ENCODE results near the gene BRD3. TPM values are rescaled to one million over a fixed set of nuclear protein-coding genes. Genes with fewer than 3 reads are reported as not detected.

Gene BRD3
- total RNA-seq, 2 experiments from 2014 or later: 32.3 to 34.0 TPM

- Mint-ChIP-seq H3K4me1 (peaks cover 4% of the 10 kb centered on the region), H3K36me3 (no peaks in the 10 kb centered on the region), H3K9me3 (no peaks in the 10 kb centered on the region), H3K4me3 (no peak overlapping the region), H3K27ac (no peak overlapping the region), H3K27me3 (no peaks in the 10 kb centered on the region)
- no peak for DNase-seq
Measured at GRCh38 chr9:134052491-134052890, 15.3 kb downstream of the BRD3 start.

DNA sequence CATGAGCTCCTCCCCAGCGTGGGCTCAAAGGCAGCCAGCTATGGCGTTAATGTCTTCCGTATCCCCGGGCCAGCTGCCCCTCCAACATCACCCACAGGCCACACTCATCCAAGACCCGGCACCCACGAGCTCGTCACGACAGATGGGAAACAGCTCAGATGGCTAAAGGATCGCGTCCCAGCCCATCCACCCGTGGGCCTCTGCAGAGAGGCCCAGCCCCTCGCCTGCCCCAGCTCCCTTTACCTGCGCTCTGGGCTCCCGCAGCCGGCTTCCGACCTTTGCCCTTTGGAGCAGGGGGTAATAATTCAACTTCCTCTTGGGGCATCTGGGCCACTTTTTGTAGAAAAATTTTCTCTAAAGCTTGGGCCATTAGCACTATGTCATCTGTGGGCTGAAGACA, 16.5 kb downstream of the BRD3 start:
- DNase-seq: no peak
- no peaks in the 10 kb centered on the region for H3K36me3 Mint-ChIP-seq
- no peak overlapping the region for H3K4me3 Mint-ChIP-seq
- H3K4me1 Mint-ChIP-seq: no peaks in the 10 kb centered on the region
- H3K27me3 Mint-ChIP-seq: no peaks in the 10 kb centered on the region
- no peak overlapping the region for H3K27ac Mint-ChIP-seq
- no peaks in the 10 kb centered on the region for H3K9me3 Mint-ChIP-seq

- no peaks in the 10 kb centered on the region for H3K4me1 Mint-ChIP-seq
- H3K9me3 Mint-ChIP-seq: no peaks in the 10 kb centered on the region
- H3K36me3 Mint-ChIP-seq: no peaks in the 10 kb centered on the region
- H3K4me3 Mint-ChIP-seq: no peak overlapping the region
- no peaks in the 10 kb centered on the region for H3K27me3 Mint-ChIP-seq
- DNase-seq: no peak
- no peak overlapping the region for H3K27ac Mint-ChIP-seq
Measured at GRCh38 chr9:134050726-134051125, 17.1 kb downstream of the BRD3 start.

- H3K27ac Mint-ChIP-seq: no peak overlapping the region
- H3K27me3 Mint-ChIP-seq: no peaks in the 10 kb centered on the region
- H3K36me3 Mint-ChIP-seq: no peaks in the 10 kb centered on the region
- no peak for DNase-seq
- H3K4me3 Mint-ChIP-seq: no peak overlapping the region
- H3K4me1 Mint-ChIP-seq: no peaks in the 10 kb centered on the region
- H3K9me3 Mint-ChIP-seq: no peaks in the 10 kb centered on the region
Measured at GRCh38 chr9:134049772-134050588, 17.8 kb downstream of the BRD3 start.

- Mint-ChIP-seq H3K4me1 (no peaks in the 10 kb centered on the region), H3K27me3 (no peaks in the 10 kb centered on the region), H3K36me3 (no peaks in the 10 kb centered on the region), H3K9me3 (no peaks in the 10 kb centered on the region), H3K27ac (no peak overlapping the region), H3K4me3 (no peak overlapping the region)
- no peak for DNase-seq
Measured at GRCh38 chr9:134049236-134049635, 18.6 kb downstream of the BRD3 start.

DNA sequence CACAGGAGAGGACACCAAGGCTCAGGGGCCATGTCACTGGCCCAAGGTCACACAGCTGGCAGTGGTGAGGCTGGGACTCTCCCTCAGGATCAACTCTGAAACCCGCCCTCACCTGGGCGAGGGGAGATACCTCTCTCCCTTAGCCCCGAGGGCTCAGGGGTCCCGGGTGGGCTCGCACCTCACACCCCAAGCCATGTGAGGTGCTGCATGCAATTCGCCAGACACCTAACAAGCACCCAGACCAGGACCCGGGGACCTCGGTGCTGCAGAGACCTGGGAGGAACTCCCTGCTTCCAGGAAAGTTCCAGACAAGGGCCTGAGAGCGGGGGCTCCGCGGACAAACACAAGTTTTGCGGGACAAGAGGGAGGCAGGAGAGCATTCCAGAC, 19.3 kb downstream of the BRD3 start:
- Mint-ChIP-seq H3K4me1 (no peaks in the 10 kb centered on the region), H3K36me3 (no peaks in the 10 kb centered on the region), H3K27ac (no peak overlapping the region), H3K27me3 (no peaks in the 10 kb centered on the region), H3K9me3 (no peaks in the 10 kb centered on the region), H3K4me3 (no peak overlapping the region)
- no peak for DNase-seq

- DNase-seq: no peak
- no peaks in the 10 kb centered on the region for H3K36me3 Mint-ChIP-seq
- no peaks in the 10 kb centered on the region for H3K27me3 Mint-ChIP-seq
- H3K27ac Mint-ChIP-seq: no peak overlapping the region
- no peaks in the 10 kb centered on the region for H3K4me1 Mint-ChIP-seq
- no peak overlapping the region for H3K4me3 Mint-ChIP-seq
- H3K9me3 Mint-ChIP-seq: no peaks in the 10 kb centered on the region
Measured at GRCh38 chr9:134047868-134048581, 19.8 kb downstream of the BRD3 start.

DNA sequence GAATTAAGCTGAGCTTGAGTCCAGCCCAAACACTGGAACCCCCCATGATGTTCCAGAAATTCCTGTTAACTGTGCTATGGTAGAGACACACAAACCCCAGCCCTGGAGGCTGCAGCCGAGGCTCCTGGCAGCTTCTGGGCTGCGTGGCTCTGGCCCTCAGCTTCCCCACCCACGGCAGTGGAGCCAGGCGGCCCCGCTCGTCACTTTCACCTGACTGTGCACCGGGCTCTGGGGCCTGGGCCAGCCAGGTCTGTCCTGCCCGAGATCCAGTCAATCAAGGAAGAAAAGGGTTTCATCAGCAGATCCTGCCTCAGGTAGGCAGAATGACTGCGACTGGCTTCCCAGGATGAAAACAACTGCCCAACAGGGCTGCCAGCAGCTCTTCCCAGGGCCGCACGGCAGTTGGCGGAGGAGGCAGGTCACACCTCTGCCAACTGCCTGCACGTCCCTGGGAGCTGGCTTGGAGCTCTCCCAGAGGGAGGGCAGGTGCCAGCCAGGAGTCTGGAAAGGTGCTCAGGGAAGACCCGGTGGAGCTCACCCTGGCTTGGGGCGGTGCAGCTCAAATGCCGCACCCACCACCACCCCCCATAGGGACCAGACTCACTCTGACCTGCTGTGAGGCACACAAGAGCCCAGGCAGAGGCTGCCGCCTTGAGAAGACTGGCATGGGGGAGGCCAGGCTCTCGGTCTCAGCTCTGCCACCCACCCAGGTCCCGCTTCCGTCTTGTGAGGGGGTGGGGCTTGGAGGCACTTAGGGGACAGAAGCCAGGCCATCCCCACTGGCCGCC, 20.7 kb downstream of the BRD3 start:
- no peak overlapping the region for H3K27ac Mint-ChIP-seq

DNA sequence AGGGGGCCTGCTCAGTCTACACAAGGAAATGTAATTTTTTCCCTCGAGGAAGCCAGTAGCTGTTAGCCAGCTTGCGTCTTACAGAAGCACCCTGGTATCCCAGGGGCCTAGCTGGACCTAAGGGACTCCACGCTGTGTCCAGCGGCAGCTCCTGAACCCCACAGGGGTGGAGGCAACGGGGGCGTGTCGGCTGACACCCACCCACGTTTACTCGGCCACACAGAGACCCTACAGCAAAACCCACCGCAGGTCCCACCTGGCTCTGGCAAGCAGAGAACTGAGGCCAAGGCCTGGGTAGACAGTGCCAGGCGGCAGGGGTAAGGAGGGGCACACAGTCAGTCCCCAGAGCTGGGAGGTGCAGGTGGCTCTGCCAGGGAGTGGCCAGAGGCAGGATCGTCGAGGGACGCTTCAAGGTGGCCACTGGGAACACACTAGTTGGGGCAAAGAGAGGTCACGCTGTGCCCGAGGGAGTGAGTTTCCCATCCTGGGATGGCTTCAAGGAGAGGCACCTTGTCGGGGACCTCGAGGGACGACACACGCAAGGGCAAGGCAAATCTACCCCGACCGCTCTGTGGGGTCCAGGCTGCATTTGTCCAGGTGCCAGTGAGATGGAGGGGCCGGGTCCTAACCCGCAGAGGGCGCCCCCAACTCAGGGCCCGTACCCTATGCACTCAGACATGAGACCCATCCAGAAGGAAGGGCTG, 21.8 kb downstream of the BRD3 start:
- no peaks in the 10 kb centered on the region for H3K4me1 Mint-ChIP-seq
- no peak for DNase-seq
- H3K4me3 Mint-ChIP-seq: no peak overlapping the region
- no peaks in the 10 kb centered on the region for H3K9me3 Mint-ChIP-seq
- no peak overlapping the region for H3K27ac Mint-ChIP-seq
- H3K27me3 Mint-ChIP-seq: no peaks in the 10 kb centered on the region
- H3K36me3 Mint-ChIP-seq: peaks cover 1% of the 10 kb centered on the region

More for the DNA sequence above, 20.7 kb downstream of the BRD3 start:
- Mint-ChIP-seq H3K4me1 (no peaks in the 10 kb centered on the region), H3K27me3 (no peaks in the 10 kb centered on the region), H3K36me3 (no peaks in the 10 kb centered on the region), H3K4me3 (no peak overlapping the region), H3K9me3 (no peaks in the 10 kb centered on the region)
- DNase-seq: no peak

DNA sequence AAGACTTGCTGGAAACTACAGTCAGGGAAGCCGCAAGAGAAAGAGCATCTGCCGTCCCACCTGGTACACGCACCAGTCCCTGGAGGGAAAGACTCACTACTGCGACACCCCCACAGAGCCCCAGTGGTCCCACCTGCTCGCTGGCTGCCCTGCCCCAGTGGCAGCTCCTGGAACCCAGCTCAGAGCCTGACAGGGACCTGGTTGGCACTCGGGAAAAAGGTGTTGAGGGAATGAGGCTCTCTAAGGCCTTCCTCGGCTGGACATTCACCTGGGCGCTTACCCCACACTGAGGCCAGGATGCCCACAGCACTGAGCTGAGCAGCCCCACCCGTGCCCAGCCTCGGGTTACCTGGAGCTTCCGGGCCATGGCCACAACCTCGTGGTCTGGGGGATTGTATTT, 22.9 kb downstream of the BRD3 start:
- no peaks in the 10 kb centered on the region for H3K9me3 Mint-ChIP-seq
- no peak overlapping the region for H3K27ac Mint-ChIP-seq
- no peaks in the 10 kb centered on the region for H3K27me3 Mint-ChIP-seq
- peaks cover 12% of the 10 kb centered on the region for H3K36me3 Mint-ChIP-seq
- H3K4me1 Mint-ChIP-seq: no peaks in the 10 kb centered on the region
- no peak for DNase-seq
- no peak overlapping the region for H3K4me3 Mint-ChIP-seq

- peaks cover 26% of the 10 kb centered on the region for H3K36me3 Mint-ChIP-seq
- no peak for DNase-seq
- peaks cover 5% of the 10 kb centered on the region for H3K9me3 Mint-ChIP-seq
- no peaks in the 10 kb centered on the region for H3K27me3 Mint-ChIP-seq
- H3K4me1 Mint-ChIP-seq: no peaks in the 10 kb centered on the region
- H3K4me3 Mint-ChIP-seq: no peak overlapping the region
- H3K27ac Mint-ChIP-seq: no peak overlapping the region
Measured at GRCh38 chr9:134043531-134043988, 24.3 kb downstream of the BRD3 start.

- no peaks in the 10 kb centered on the region for H3K27me3 Mint-ChIP-seq
- H3K36me3 Mint-ChIP-seq: peaks cover 37% of the 10 kb centered on the region
- no peak for DNase-seq
- H3K9me3 Mint-ChIP-seq: peaks cover 5% of the 10 kb centered on the region
- no peak overlapping the region for H3K27ac Mint-ChIP-seq
- no peaks in the 10 kb centered on the region for H3K4me1 Mint-ChIP-seq
- H3K4me3 Mint-ChIP-seq: no peak overlapping the region
Measured at GRCh38 chr9:134041649-134041962, 26.2 kb downstream of the BRD3 start.

DNA sequence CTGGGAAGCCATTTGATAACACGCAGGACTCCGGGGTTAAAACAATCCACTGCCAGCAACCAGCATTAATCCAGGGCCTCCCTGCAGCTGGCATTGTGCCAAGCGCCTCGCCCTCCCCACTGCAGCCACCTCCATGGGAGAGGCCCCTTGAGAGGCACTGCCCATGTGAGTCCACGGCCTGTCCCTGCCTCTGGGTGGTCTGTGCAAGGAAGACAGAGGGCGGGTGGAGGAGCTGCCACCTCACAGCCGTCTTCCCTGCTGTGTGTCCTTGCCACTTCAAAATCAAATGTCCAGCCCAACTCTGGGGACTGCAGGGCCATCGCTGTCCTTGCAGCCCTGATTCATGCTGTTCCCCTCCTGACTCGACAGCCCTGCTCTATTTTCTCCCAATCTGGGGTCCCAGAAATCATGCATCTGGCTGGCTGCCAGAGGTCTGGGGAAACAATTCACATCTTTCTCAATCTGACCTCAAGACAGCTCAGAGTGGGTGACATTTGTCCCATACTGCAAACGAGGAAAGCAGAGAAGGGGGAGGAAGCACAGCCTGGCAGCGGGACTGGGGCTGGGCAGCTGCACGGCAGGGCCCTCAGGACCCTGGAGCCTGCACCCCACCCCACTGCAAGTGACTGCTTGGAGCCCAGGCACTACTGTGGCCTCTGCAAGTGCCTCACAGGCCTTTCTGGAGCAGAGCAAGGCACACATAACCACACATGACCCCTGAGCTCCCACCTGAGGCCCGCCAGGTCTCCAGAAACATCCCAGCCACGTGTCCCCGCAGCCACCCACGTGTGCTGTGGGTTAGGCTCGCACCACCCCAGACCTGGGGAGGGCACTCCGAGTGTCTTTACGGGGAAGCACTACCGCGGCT, 26.8 kb downstream of the BRD3 start:
- peaks cover 40% of the 10 kb centered on the region for H3K36me3 Mint-ChIP-seq
- peaks cover 5% of the 10 kb centered on the region for H3K9me3 Mint-ChIP-seq
- H3K4me1 Mint-ChIP-seq: no peaks in the 10 kb centered on the region
- no peaks in the 10 kb centered on the region for H3K27me3 Mint-ChIP-seq
- H3K4me3 Mint-ChIP-seq: no peak overlapping the region
- no peak for DNase-seq
- H3K27ac Mint-ChIP-seq: no peak overlapping the region

GRCh38 chr9:134040176-134040565, 27.7 kb downstream of the BRD3 start:
- peaks cover 5% of the 10 kb centered on the region for H3K9me3 Mint-ChIP-seq
- no peak overlapping the region for H3K4me3 Mint-ChIP-seq
- H3K4me1 Mint-ChIP-seq: no peaks in the 10 kb centered on the region
- no peak overlapping the region for H3K27ac Mint-ChIP-seq
- H3K27me3 Mint-ChIP-seq: no peaks in the 10 kb centered on the region
- no peak for DNase-seq
- peaks cover 42% of the 10 kb centered on the region for H3K36me3 Mint-ChIP-seq

Measured in activated naive CD8-positive, alpha-beta T cell treated with anti-CD3 and anti-CD28 coated beads for 36 hours (primary cell).